Motor neuron (in vitro differentiated cells): Measurements from ENCODE around the gene SLC36A3. TPM values are rescaled to one million over a fixed set of nuclear protein-coding genes. Genes with fewer than 3 reads are reported as not detected.
"Not testable (repeated sequence)": the region's sequence is repeated elsewhere in the genome, so short reads cannot be mapped to it uniquely, and the experiment has no call there.

Source experiments
- ATAC-seq, 8 experiments: fragments of 200-7000 bp; cut with Tn5 transposase; replicated peaks in 6 of 8; 2 replicates each; pipeline ENCODE4 v1.8.0; 2021; ENCODE audit warnings: mild to moderate bottlenecking in 8 of 8, moderate library complexity in 8 of 8
- H3K27ac ChIP-seq, 2 donors: fragments of 250-450 bp; sonication (Bioruptor Pico); 2 replicates each; pipeline ENCODE4 v1.9.0; 2021; ENCODE audit warnings: antibody characterized with exemption in 2 of 2, mild to moderate bottlenecking in 2 of 2, moderate library complexity in 1 of 2
- H3K4me1 ChIP-seq, 2 donors: fragments of 250-450 bp; sonication (Bioruptor Pico); replicated peaks in 1 of 2; 2 replicates each; pipeline ENCODE4 v1.6.1; 2021; ENCODE audit warnings: antibody characterized with exemption in 2 of 2, mild to moderate bottlenecking in 2 of 2, moderate library complexity in 1 of 2
- H3K4me3 ChIP-seq, 5 donors: fragments of 250-450 bp; sonication (Bioruptor Pico); 2 replicates each; pipeline ENCODE4 v1.9.0; 2021; ENCODE audit warnings: antibody characterized with exemption in 5 of 5, mild to moderate bottlenecking in 5 of 5, moderate library complexity in 4 of 5
- WGBS, 10 experiments: fragments of 450-650 bp; shearing (Covaris generic); methylation state at CpG; one replicate each; pipeline ENCODE4 v1.0.0; 2022; 5-methylcytosine and 5-hydroxymethylcytosine counted together
- in situ Hi-C, 9 experiments: fragments of 400-800 bp; cut with MboI; loops; one replicate each; pipeline ENCODE4 v1.15.0; 2021; ENCODE audit warnings: low sequenced_read_pairs in 9 of 9, low pct_unique_long_range_greater_than_20kb in 2 of 9; ENCODE audit not compliant: unreplicated experiment in 9 of 9
- total RNA-seq, 8 experiments: library from RNA; unstranded; fragments of 300-600 nt; gene quantifications; 2 replicates each; pipeline versions ENCODE4 v1.2.3 to v1.2.4, GENCODE V29; 2022

SLC36A3 gene
- total RNA-seq, 8 experiments from 2014 or later, result 0.05 to 0.40 (median 0.17) TPM; not detected in 2

DNA sequence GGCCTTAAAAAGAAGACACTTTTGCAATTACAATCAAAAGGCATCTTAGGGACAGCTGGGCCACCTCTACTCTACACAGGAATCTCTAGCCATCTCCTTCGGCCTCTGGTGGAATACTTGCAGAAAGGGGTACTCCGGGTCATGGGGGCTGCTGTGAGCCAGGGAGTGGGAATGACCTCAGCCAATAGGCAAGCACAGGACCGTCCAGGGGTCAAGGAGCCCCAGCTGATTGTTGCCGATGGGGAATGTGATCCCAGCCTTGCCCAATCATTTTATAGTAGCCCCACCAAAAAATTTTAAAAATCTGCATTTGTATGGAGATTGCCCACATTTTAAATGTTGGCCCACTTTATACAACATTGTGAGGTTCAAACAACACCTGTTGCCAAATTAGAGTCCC is 16.9 kb upstream of the SLC36A3 start:
- H3K27ac ChIP-seq, result no peak overlapping the region
- peaks cover 0 to 6% of the 10 kb centered on the region in 2 donors for H3K4me1 ChIP-seq
- in situ Hi-C loops, result no loop called here
- 0 to 100% (median 85%) methylated on average over 1 to 4 of the region's 4 CpGs; no CpG with 5 or more reads in 2 of the 10 experiments for WGBS, 10 experiments
- H3K4me3 ChIP-seq, result no peak overlapping the region
- no peak for ATAC-seq

- Histone ChIP-seq H3K4me3 (no peak overlapping the region), H3K27ac (no peak overlapping the region), H3K4me1 (peaks cover 0 to 6% of the 10 kb centered on the region in 2 donors)
- in situ Hi-C loops, result no loop called here
- 6 to 100% (median 60%) methylated on average over 1 to 2 of the region's 2 CpGs; no CpG with 5 or more reads in 2 of the 10 experiments for WGBS, 10 experiments
- ATAC-seq, result peak in 6 of 8 experiments; percentile 16 to 76 (median 50)
These were observed 15.5 kb upstream of the SLC36A3 start for GRCh38 chr5:151318850-151319732.

GRCh38 chr5:151317871-151318270 is 14.3 kb upstream of the SLC36A3 start:
- H3K4me3 ChIP-seq, result no peak overlapping the region
- H3K4me1 ChIP-seq, result peaks cover 0 to 6% of the 10 kb centered on the region in 2 donors
- 33 to 100% (median 60%) methylated on average over 1 to 2 of the region's 2 CpGs for WGBS, 10 experiments
- in situ Hi-C loops, result no loop called here
- H3K27ac ChIP-seq, result no peak overlapping the region
- ATAC-seq, result no peak

DNA sequence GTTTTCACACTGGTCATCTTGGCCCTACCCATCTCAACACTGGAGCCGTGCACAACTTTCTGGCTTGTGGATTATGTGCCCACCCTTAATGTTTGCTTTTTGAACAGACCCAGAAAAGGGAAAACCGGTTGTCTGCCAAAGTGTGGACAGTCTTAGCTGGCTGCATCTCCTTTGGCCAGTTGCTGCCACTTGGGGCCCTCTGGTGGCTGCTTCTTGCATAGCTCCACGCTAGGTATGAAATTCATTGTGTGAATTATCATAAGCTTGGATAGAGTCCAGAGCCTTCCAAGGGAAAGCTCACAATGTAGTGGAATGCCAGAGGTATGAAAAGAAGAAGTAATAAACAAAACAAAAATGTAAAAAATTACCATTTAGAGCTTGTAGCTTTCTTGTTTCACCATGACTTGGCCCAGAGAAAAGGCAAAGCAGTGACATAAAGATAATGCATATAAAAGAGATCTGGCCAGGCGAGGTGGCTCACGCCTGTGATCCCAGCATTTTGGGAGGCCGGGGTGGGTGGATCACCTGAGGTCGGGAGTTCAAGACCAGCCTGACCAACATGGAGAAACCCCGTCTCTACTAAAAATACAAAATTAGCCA is 12.5 kb upstream of the SLC36A3 start:
- 0 to 83% (median 14%) methylated on average over 1 to 7 of the region's 8 CpGs for WGBS, 10 experiments
- H3K27ac ChIP-seq, result no peak overlapping the region
- ATAC-seq, result peak; percentile 64 to 86 (median 82)
- no peaks in the 10 kb centered on the region for H3K4me1 ChIP-seq
- no peak overlapping the region for H3K4me3 ChIP-seq
- in situ Hi-C loops, result no loop called here

DNA sequence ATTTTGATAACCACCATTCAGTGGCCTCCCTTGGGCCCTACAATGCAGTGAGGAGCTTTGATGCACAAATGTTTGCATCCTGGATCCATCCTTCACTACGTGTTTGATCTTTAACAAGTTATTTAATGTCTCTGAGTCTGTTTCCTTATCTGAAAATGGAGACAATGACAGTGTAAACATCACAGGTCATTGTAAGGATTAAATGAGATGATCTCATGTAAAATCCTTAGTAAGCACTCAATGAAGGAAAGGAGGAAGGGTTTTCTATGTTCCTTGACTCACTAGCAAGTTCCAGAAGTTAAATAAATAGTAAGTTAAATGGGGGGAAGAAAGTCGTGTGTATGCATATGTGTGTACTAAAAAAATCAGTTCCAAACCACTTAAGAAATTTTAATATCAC is 9.8 kb upstream of the SLC36A3 start:
- in situ Hi-C loops, result no loop called here
- WGBS, 10 experiments, result 0 to 67% (median 23%) methylated on average over 1 to 2 of the region's 2 CpGs; no CpG with 5 or more reads in 3 of the 10 experiments

DNA sequence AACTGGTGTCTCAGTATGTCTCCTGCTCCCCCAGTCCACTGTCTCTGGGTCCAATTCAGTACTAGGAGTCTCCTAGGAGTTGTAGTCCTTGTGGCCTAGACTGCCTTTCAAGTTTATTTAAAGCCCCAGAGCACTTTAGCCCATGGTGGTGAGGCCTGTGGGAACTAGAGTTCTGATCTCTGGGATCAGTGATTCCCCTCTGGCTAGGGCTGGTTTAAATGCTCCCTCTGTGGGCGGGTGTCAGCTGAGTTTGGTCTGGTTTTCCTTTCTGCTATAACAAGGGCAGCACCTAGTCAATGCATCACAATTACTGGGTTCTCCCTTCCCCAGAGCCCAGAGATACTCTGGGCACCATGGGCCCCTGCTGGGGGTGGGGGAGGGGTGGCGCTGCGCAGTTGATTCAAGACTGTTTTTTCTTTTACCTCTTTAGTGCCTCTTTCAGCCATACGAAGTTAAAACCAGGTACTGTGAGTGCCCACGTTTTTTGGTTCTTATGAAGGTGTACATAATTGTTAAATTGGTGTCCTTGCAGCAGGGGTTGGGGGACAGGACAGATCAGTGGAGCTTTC is 9.3 kb upstream of the SLC36A3 start:
- WGBS, 10 experiments, result 0 to 52% (median 30%) methylated on average over 1 to 3 of the region's 5 CpGs; no CpG with 5 or more reads in 5 of the 10 experiments
- peak in 2 of 8 experiments; percentile 42 to 44 for ATAC-seq

More for the DNA sequence above, 9.8 kb upstream of the SLC36A3 start:
- Histone ChIP-seq H3K27ac (no peak overlapping the region), H3K4me1 (no peaks in the 10 kb centered on the region), H3K4me3 (no peak overlapping the region)
- no peak for ATAC-seq

DNA sequence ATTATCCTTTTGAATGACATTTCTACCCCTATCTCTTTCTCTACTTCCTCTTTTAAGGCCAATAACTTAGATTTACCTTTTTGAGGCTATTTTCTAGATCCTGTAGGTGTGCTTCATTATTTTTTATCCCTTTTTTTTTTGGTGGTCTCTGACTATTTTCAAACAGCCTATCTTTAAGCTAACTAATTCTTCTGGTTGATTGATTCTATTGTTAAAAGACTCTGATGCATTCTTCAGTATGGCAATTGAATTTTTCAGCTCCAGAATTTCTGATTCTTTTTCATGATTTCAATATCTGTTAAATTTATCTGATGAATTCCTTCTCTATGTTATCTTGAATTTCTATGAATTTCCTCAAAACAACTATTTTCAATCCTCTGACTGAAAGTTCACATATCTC is 7.4 kb upstream of the SLC36A3 start:
- in situ Hi-C loops, result no loop called here
- no peak overlapping the region for H3K4me3 ChIP-seq
- no peaks in the 10 kb centered on the region for H3K4me1 ChIP-seq
- no peak overlapping the region for H3K27ac ChIP-seq
- no peak for ATAC-seq

More for the DNA sequence above, 9.3 kb upstream of the SLC36A3 start:
- Histone ChIP-seq H3K27ac (no peak overlapping the region), H3K4me1 (no peaks in the 10 kb centered on the region), H3K4me3 (no peak overlapping the region)
- in situ Hi-C loops, result no loop called here

- in situ Hi-C loops, H3K4me3 ChIP-seq, H3K4me1 ChIP-seq, ATAC-seq, H3K27ac ChIP-seq: not testable (repeated sequence)
- 91% methylated on average over 11 of the region's 15 CpGs; no CpG with 5 or more reads in 9 of the 10 experiments for WGBS, 10 experiments
These were observed 6.3 kb upstream of the SLC36A3 start for GRCh38 chr5:151309821-151310220.

DNA sequence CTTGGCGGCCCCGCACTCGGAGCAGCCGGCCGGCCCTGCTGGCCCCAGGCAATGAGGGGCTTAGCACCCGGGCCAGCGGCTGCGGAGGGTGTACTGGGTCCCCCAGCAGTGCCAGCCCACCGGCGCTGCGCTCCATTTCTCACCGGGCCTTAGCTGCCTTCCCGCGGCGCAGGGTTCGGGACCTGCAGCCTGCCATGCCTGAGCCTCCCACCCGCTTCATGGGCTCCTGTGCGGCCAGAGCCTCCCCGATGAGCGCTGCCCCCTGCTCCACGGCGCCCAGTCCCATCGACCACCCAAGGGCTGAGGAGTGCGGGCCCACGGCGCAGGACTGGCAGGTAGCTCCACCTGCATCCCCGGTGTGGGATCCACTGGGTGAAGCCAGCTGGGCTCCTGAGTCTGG is 5.7 kb upstream of the SLC36A3 start:
- WGBS, 10 experiments, result no CpG with 5 or more reads among the region's 27 CpGs
- H3K27ac ChIP-seq, in situ Hi-C loops, H3K4me1 ChIP-seq, H3K4me3 ChIP-seq, ATAC-seq: not testable (repeated sequence)

DNA sequence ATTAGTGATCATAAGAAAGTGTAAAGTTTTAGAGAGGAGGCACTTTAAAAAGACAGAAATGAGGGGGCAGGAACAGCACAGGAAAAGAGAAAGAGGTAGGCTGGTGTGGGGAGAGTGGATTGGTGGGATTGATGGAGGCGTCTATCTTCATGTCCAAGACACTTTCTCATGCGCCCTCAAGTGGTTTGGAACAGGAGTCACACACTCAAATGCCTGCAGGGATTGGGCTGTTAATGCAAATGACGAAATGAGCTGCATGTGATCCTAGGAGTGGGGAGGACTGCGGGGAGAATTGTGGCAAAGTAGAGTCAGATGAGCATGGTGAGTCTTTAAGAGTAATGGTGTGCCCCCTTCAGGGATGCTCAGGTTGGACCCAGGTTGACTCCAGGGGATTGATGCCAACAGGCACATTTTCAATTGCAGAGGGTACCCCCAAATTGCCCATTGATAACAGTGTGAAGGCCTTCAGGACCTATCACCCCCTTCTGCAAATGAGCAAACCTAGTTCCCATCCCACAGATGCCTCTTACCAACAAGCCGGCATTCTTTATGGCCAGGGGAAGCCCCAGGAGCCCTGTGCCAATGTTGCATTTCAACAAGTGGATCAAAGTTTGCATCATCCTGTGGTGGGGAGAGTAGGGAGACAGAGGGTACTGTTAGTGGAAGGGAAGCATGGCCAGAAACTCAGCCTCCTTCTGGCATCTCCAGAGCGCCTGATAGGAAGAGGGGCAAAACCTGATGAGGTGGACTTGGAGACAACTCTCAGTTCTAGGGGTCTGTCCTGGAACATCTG is 5.3 kb downstream of the SLC36A3 start:
- WGBS, 10 experiments, result 17 to 93% (median 41%) methylated on average over 2 to 5 of the region's 6 CpGs
- ATAC-seq, result peak in 3 of 8 experiments; percentile 48 to 100 (median 100)
- no peak overlapping the region for H3K27ac ChIP-seq
- in situ Hi-C loops, result no loop called here
- no peaks in the 10 kb centered on the region for H3K4me1 ChIP-seq
- no peak overlapping the region for H3K4me3 ChIP-seq

GRCh38 chr5:151296974-151297373 is 6.6 kb downstream of the SLC36A3 start:
- H3K4me3 ChIP-seq, result no peak overlapping the region
- WGBS, 10 experiments, result 0 to 100% (median 60%) methylated on average over 1 to 2 of the region's 2 CpGs; no CpG with 5 or more reads in 5 of the 10 experiments
- in situ Hi-C loops, result no loop called here
- H3K27ac ChIP-seq, result no peak overlapping the region
- no peaks in the 10 kb centered on the region for H3K4me1 ChIP-seq
- no peak for ATAC-seq

DNA sequence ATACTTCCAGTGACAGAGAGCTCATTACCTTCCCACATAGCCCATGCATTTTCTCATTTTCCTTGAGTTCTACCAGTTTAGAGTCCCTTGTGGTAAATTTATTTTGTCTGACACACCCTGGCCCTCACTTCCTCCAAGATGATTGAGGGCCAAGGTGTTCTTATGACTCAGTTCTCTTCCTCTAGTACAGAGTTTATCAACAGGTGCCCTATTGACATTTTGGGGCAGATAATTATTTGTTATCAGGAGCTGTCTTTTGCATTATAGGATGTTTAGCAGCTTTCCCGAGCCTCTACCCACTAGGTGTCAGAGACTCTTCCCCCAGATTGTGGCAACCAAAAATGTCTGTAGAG is 7.1 kb downstream of the SLC36A3 start:
- WGBS, 10 experiments, result 0 to 100% (median 80%) methylated on average over 1 of the region's 1 CpG; no CpG with 5 or more reads in 5 of the 10 experiments
- Histone ChIP-seq H3K4me3 (no peak overlapping the region), H3K27ac (no peak overlapping the region), H3K4me1 (no peaks in the 10 kb centered on the region)
- no peak for ATAC-seq
- in situ Hi-C loops, result no loop called here
